GM21723 (cell line): Measurements from ENCODE around the gene PTGDR.

Experiments used
- ATAC-seq: cut with Tn5 transposase; IDR thresholded peaks from one replicate; pipeline ENCODE4 v1.9.1; 2021; ENCODE audit warnings: mild to moderate bottlenecking, moderate library complexity; ENCODE audit not compliant: unreplicated experiment

Gene PTGDR

DNA sequence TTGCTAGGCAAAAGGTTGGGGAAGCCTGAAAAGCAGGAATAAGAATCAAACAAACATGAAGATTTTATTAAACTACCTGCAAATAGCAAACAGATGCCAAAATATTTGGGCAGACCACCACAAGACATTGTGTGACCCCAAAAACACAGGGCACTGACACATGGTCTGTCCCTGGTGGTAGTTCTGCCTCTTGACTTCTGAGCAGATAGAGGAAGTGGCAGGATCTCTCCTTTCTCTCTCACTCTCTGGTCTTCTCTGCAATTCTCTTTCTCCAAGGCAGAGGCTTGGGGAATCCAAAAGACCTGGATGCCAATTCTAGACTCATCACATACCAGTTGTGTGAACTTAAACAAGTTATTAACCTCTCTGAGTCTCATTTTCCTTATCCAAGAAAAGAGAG, 4.3 kb upstream of the PTGDR start:
- no peak for ATAC-seq

DNA sequence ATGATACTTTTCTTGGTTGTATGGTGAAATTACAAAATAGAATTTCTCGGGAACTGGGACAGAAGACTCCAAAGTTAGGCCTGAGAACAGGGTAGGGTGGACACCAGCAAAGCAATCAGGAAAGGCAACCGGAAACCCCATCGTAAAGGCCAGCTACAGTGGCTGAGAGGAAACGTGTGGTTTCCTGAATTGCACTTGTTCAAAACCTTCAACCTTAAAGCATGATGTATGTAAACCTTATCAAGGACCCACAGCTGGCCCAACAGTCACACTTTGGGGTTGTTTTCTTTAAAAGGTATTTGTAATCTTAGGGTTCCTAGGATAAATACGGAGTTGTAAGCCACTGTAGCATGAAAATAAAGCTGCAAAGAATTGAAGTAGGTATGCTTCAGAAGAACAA, 2.2 kb upstream of the PTGDR start:
- ATAC-seq = peak; percentile 67

DNA sequence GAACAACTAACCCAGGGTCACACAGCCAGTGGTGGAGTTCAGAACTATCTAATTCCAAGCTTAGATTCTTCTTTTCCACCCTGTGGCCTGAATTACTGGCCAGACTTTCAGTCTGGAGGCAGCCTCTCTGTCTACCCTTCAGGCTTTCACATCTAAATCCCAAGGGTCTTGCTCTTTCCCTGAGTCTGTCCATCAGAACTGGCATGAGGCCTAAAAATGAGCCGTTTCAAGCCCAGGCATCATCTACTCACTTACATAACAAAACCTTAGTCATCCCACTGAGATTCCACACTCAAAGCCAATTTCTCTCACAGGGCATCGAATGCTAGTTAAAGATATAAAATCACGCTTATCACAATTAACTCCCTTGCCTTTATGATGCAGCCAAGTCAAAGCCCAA, 1.3 kb upstream of the PTGDR start:
- ATAC-seq = no peak

DNA sequence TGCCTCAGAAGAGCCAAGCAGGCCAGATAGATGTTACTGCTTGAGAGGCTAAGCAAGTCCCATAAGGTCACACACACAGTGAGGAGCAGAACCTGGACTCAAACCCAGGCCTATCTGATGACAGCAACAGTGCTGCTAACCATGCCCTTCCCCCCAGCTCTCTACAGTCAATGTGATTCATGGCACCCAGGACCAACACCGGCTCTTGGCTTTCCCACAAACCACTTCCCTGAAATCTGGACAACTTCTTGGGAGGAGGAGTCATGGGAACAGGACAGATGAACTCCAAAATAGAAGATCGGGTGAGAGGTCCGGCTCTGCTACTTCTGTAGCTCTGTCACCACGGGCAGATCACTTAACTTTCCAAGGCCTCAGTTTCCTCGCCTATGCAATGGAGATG, 716 bp upstream of the PTGDR start:
- no peak for ATAC-seq

DNA sequence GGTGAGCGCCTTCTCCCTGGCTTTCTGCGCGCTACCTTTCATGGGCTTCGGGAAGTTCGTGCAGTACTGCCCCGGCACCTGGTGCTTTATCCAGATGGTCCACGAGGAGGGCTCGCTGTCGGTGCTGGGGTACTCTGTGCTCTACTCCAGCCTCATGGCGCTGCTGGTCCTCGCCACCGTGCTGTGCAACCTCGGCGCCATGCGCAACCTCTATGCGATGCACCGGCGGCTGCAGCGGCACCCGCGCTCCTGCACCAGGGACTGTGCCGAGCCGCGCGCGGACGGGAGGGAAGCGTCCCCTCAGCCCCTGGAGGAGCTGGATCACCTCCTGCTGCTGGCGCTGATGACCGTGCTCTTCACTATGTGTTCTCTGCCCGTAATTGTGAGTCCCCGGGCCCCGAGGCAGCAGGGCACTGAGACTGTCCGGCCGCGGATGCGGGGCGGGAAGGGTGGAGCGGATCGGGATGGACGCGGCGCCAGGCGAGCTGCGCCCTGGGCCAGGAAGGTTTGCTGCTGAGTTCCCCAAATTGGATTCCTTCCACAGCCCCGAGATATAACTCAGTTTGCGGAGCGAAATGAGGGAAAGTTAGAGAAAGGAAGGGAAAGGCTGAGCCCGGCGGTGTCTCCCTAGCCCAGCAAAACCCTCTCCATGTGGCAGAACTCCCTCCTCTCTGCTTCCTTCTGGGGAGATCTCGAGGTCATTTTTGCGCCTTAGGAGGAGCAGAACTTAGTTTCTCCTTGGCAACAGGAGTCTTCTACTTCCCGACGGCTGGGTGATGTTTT, 972 bp downstream of the PTGDR start:
- ATAC-seq = no peak

DNA sequence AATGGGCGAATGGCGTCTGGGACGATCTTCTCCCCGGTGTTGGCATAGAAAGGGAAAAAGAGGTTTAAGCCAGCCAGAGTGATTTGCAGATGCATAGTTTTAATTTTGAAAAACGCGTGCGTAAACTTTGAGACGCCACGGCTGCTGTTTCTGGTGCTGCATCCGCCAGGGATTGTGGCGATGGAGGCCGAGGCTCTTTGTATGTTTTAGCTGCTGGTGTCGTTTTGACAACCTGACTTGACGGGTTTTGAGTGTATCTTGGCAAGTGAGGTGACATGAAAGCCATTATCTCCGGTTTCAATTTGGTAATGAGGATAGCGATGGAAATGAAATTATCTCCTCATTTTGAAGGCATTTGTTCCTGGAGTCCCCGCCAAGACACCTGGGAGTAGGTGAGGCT, 1.6 kb downstream of the PTGDR start:
- ATAC-seq = no peak

DNA sequence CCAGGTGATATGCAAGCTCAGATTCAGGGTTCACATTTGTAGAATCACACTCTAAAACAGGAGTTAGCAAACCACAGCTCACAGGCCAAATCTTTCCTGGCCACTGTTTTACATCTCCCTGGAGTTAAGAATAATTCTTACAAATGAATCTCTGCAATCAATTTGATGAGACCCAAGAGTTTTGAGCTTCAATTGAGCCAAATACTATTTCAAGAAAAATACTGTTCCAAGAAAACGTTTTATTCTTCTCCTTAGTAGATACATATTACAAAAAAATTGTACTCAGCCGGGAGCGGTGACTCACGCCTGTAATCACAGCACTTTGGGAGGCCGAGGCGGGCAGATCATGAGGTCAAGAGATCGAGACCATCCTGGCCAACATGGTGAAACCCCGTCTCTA, 2.5 kb downstream of the PTGDR start:
- no peak for ATAC-seq

DNA sequence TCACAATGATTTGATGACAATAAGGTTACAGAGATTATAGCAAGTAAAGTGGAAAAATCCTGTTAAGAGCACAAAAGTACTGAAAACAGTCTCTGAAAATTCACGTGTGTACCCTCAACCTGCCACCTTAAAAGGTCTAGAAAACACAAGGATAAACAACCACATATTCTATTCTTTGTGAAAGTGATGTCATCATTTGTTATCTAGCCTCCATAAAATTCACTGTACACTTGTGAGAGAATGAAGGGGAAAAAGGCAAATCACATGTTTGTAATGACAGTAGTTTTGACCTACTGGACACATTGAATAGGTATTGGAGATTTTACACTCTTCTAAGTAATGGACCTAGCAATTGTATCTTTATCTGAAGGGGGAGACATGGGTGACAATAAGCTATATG, 4.0 kb downstream of the PTGDR start:
- ATAC-seq = no peak

DNA sequence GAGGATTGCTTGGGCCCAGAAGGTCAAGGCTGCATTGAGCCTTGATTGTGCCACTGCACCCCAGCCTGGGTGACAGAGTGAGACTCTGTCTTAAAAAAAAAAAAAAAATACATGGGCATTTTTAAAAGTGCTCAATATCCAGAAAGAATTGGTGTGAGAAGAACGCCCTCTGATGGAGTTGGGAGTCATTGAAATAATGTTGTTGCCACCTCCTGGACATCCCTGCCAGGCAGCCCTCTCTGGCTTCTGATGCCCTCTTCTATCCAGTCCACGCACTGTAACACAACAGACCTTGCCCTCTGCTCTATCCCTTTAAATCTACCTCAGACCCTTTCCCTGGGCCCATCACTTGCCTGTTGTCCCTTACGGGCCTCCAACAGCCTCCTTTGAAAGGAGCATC, 4.9 kb downstream of the PTGDR start:
- no peak for ATAC-seq

DNA sequence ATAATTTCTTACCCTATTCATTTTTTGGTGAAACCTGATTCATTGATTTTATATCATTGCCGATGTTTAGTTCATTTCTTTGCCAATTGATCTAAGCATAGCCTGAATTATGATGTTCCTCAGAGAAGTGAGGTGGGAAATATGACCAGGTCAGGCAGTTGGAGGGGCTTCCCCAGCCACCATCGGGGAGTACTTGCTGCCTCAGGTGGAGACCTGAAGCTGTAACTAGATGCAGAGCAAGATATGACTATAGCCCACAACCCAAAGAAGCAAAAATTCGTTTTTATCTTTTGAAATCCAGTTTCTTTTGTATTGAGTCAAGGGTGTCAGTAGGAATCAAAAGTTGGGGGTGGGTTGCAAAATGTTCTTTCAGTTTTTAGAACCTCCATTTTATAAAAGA, 7.9 kb downstream of the PTGDR start:
- ATAC-seq = no peak

DNA sequence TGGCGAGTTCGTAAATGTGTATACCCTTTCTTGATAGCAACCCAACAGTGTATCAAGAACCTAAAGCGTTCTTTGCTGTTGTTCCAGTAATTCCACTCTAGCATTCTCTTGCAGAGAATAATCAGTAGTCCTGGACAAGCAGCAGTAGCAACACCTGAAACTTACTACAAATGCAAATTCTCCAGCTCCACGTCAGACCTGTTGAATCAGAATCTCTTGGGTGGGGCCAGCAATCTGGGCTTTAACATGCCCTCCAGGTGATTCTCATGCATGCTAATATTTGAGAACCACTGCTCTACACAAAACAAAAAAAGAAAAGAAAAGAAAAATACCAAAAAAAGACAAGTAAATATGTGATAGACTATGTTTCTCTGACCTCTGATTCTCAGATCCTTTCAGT, 10.1 kb downstream of the PTGDR start:
- no peak for ATAC-seq

DNA sequence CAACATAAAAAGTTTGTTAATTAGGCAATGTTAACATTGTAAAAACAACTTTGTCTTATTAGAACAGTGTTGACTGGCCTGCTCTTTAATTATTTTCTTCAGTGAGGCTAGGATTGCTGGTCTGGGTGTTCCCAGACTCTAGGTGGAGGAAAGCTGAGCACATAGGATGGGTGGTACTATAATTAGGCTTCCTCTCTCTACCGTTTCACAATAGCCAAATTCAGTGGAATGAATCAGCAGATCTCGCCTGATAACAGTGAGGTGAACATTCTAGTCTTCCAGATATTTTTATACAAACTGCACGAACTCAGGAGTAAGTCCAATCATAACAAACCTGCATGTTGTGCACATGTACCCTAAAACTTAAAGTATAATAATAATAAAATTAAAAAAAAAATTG, 11.9 kb downstream of the PTGDR start:
- no peak for ATAC-seq

DNA sequence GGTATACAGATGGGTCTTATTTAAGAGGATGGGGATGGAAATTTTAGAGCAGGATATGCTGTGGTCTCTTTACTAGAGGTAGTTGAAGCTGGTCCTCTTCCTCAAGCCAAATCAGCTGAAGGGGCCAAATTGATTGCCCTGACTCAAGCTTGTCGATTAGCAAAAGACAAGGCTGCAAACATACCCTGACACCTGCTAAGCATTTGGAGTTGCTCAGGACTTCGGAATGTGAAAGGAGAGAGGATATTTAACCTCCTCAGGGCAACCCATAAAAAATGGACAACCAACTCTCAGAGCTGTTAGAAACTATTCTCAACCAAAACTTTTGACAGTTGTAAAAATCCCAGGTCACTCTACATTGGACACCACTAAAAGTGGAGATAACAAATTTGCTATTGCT, 15.6 kb downstream of the PTGDR start:
- no peak for ATAC-seq

DNA sequence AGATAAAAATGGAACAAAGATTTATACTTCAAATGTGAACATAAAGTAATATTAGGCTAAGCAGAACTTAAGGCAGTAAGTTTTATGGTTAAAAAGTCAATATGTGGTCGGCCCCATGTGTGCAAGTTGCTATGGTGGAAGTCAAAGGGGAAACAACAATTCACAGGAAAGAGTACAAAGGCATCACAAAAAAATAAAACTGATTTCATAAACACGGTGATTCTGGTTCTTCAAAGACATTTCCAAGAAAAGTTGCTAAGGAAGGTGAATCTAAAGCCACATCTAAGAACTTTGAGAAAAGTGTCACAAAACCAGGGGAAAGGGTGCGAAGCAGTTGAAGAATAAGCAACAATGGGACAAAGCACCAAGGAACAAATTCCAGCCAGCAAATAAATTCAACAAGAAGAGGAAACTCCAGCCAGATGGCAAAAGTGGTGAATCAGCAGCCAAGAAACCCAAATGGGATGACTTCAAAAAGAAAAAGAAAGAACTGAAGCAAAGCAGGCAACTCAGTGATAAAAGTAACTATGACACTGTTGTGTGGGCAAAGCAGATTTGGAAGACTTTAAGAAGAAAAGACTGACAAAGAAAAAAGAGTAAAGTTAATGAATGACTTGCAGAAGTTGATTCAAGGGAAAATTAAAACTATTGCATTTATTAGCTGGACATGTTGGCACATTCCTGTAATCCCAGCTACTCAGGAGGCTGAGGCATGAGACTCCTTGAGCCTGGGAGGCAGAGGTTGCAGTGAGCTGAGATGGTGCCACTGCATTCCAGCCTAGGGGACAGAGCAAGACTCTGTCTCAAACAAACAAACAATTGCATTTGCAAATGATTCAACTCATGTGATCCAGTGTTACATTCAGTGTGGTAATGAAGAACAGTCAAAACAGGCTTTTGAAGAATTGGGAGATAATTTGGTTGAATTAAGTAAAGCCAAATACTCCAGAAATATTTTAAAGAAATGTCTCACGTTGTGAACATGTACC, 19.5 kb downstream of the PTGDR start:
- no peak for ATAC-seq

DNA sequence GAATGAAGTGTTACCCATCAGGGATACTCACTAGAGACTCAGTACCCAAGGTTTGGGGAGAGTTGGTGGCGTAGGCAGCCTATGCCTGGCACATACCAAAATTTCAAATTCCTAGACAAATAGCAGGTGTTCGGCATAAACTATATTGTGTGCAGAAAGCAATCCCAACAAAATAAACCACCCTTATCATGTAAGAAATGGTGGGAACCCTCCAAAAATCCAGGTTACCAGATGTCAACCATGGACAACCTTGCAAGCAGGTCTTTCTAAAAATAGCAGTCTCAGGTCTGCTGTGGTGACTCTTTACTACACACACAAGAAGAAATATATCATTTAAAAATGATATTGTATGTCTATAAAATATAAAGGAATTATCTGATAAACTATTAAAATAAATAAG, 28.9 kb downstream of the PTGDR start:
- no peak for ATAC-seq

DNA sequence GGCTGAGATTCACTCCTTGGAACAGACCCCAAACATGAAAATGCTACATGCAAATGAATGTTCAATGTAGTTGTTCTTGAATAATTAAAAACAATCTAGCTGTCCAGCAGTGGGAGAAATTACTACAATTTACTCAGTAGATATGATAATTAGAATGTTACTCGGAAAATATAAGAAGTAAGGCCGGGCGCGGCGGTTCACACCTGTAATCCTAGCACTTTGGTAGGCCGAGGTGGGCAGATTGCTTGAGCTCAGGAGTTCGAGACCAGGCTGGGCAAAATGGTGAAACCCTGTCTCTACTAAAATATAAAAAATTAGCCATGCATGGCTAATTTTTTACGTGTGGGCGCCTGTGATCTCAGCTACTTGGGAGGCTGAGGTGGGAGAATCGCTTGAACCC, 31.3 kb downstream of the PTGDR start:
- no peak for ATAC-seq

DNA sequence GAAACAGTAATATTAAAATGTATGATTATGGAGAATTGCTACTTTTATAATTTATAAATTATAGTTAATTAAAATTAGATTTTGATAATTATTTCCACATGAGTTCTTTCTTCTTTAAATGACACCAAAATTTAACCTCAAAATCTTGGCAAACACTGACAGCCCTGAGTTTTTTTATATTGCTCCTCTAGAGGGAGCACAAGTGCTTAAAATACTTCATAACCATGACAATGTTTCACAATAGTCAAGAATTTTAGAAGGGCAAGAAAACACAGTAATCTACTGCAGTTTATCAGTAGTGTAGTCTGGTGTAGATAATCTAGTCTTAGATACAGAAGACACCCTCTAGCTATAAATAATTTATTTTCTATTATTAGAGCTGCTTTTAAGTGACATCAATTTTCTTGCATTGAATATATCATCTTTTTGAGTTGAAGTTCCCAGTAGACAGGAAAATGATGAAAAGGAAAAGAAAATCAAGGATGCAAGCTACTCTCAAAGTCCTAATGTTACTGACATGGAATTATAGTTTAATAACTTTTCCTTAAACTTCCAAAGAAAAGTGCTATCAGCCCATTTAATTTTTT, 32.3 kb downstream of the PTGDR start:
- ATAC-seq = peak; percentile 68

DNA sequence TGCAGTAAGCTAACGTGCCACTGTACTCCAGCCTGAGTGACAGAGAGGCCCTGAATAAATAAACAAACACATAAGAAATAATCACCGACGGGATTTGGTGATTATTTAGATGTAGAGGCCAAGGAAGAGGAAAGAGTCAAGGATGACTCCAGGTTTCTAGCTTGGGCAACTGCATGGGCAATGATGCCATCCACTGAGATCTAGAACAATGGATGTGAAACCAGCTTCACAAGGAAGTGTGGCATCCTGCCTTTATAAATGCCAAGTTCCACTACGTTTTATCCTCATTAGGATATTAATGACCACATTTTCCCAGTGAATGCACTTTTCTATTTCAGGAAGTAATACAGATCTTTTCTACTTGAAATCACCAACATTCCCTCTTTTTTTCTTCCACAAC, 35.7 kb downstream of the PTGDR start:
- ATAC-seq = no peak

DNA sequence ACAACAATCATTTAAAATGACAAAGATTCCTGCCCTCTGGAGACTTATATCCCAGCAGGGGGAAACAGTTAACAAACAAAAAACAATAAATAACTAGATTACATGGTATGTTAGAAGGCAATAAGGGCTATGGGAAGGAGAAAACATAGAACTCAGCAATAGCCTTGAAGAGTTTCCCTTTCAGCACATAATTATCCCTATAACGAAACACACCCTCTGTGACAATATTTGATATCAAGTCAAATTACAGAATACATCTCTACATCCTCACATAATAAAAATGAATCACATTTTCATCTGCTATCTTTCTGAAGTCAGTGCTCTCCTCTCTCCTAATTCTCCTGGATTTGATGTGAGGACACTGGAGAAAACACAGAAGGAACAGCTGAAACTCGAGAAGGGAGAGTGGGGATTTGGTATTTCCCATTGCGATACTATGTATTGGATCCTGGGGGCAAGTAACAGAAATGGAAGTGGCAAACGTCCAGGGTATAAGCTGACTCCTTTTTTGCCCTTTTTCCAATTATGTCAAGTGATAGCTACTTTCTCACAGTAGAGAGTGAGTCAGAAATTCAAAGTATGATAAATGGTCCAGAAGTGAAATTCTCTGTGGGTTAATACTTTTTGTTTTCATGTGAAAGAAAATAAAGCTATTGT, 36.9 kb downstream of the PTGDR start:
- no peak for ATAC-seq

DNA sequence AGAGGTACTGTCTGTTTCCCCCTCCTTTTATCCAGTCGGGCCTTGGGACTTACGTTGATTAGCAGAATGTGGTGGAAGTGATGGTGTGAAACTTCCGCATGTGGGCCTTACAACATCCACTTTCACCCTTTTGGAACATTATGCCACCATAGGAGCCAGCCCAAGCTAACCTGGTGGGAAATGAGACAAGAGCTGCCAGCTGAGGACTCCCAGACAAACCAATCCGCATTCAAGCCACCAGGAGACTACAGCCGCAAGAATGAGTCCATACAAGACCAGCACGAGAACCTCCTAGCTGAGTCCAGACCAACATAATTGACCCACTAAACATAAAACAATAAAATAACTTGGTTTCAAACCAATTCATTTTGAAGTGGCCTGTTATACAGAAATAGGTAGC, 37.5 kb downstream of the PTGDR start:
- no peak for ATAC-seq

DNA sequence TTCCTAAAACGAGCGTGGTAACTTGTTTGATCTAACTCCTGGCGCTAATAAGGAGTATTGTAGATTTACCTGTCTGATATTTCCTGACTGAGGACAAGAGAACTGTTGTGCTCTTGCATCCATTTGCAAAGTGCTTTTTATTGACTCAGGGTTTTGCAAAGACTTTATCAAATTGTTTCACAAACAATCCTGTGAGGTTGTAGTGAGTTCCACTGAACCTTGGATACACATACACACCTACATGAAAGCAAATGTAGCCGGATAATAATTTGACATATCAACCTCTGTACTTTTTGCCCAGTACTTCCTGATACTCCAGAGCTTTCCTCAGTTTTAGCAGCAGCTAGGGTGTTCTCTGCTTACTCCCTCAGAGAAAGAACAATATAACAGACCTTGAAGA, 39.9 kb downstream of the PTGDR start:
- no peak for ATAC-seq
